Stimulated activated CD4-positive, alpha-beta T cell treated with anti-CD3 and anti-CD28 coated beads, Interleukin-12 subunit alpha, Interleukin-12 subunit beta, amount 100 ng/mL, for 48 hours (primary cell): ENCODE data around the gene REPS1.
A peak's percentile ranks its signal among the peaks of the same experiment; 100 is the strongest.
"Not testable (repeated sequence)": the region's sequence is repeated elsewhere in the genome, so short reads cannot be mapped to it uniquely, and the experiment has no call there.

Experiments used
- DNase-seq, 3 donors: peaks; one replicate each; pipeline ENCODE4 v3.0.0-alpha.2; 2020; ENCODE audit warnings: low read depth in 2 of 3, low spot score in 1 of 3

Gene REPS1

GRCh38 chr6:139003751-139004150 is 15.7 kb upstream of the REPS1 start:
- no peak for DNase-seq

- no peak for DNase-seq
Observed at GRCh38 chr6:138999949-139000725, 12.1 kb upstream of the REPS1 start.

- DNase-seq, result no peak
Observed at GRCh38 chr6:138997136-138997535, 9.1 kb upstream of the REPS1 start.

GRCh38 chr6:138996524-138996923 is 8.5 kb upstream of the REPS1 start:
- DNase-seq, result no peak

- DNase-seq, result not testable (repeated sequence)
Observed at GRCh38 chr6:138993410-138993809, 5.4 kb upstream of the REPS1 start.

GRCh38 chr6:138992965-138993364 is 4.9 kb upstream of the REPS1 start:
- not testable (repeated sequence) for DNase-seq

- DNase-seq, result no peak
Observed at GRCh38 chr6:138991206-138991605, 3.2 kb upstream of the REPS1 start.

- DNase-seq, result no peak
Observed at GRCh38 chr6:138989098-138989983, 1.3 kb upstream of the REPS1 start.

- no peak for DNase-seq
Observed at GRCh38 chr6:138988469-138988834, 399 bp upstream of the REPS1 start.

GRCh38 chr6:138987080-138987642 is 892 bp downstream of the REPS1 start:
- peak in 1 of 3 donors; percentile 5 for DNase-seq

GRCh38 chr6:138986578-138986977 is 1.5 kb downstream of the REPS1 start:
- DNase-seq, result no peak

- no peak for DNase-seq
Observed at GRCh38 chr6:138981416-138981815, 6.6 kb downstream of the REPS1 start.

GRCh38 chr6:138979813-138980668 is 8.0 kb downstream of the REPS1 start:
- DNase-seq, result no peak

GRCh38 chr6:138979365-138979764 is 8.7 kb downstream of the REPS1 start:
- DNase-seq, result no peak

- no peak for DNase-seq
Observed at GRCh38 chr6:138978229-138978628, 9.8 kb downstream of the REPS1 start.

- no peak for DNase-seq
Observed at GRCh38 chr6:138977646-138978167, 10.3 kb downstream of the REPS1 start.

- DNase-seq, result no peak
Observed at GRCh38 chr6:138977242-138977641, 10.8 kb downstream of the REPS1 start.

- DNase-seq, result no peak
Observed at GRCh38 chr6:138975815-138976214, 12.2 kb downstream of the REPS1 start.

GRCh38 chr6:138973466-138974153 is 14.4 kb downstream of the REPS1 start:
- DNase-seq, result no peak

- no peak for DNase-seq
Observed at GRCh38 chr6:138972226-138972665, 15.8 kb downstream of the REPS1 start.
